Measurements from ENCODE around the gene BMP7.
"Not testable (repeated sequence)": the region's sequence is repeated elsewhere in the genome, so short reads cannot be mapped to it uniquely, and the experiment has no call there.

Gene BMP7

GRCh38 chr20:57163041-57163440 lies 103.4 kb downstream of the BMP7 start:
- no peak for DNase-seq

- no peak for DNase-seq
Observed at GRCh38 chr20:57162362-57162652, 104.1 kb downstream of the BMP7 start.

GRCh38 chr20:57161478-57162361 lies 104.7 kb downstream of the BMP7 start:
- no peak for DNase-seq

GRCh38 chr20:57160985-57161384 lies 105.5 kb downstream of the BMP7 start:
- DNase-seq, result no peak

GRCh38 chr20:57159945-57160610 lies 106.4 kb downstream of the BMP7 start:
- no peak for DNase-seq

GRCh38 chr20:57159193-57159851 lies 107.1 kb downstream of the BMP7 start:
- no peak for DNase-seq

GRCh38 chr20:57158474-57158873 lies 108.0 kb downstream of the BMP7 start:
- DNase-seq, result no peak

- DNase-seq, result not testable (repeated sequence)
Observed at GRCh38 chr20:57157787-57158186, 108.7 kb downstream of the BMP7 start.

- no peak for DNase-seq
Observed at GRCh38 chr20:57157106-57157691, 109.2 kb downstream of the BMP7 start.

GRCh38 chr20:57156011-57156729 lies 110.3 kb downstream of the BMP7 start:
- no peak for DNase-seq

- no peak for DNase-seq
Observed at GRCh38 chr20:57155415-57155814, 111.0 kb downstream of the BMP7 start.

GRCh38 chr20:57153238-57153905 lies 113.1 kb downstream of the BMP7 start:
- no peak for DNase-seq

- DNase-seq, result no peak
Observed at GRCh38 chr20:57152557-57152956, 113.9 kb downstream of the BMP7 start.

GRCh38 chr20:57150559-57150958 lies 115.9 kb downstream of the BMP7 start:
- DNase-seq, result no peak

GRCh38 chr20:57148263-57148662 lies 118.2 kb downstream of the BMP7 start:
- no peak for DNase-seq

- DNase-seq, result no peak
Observed at GRCh38 chr20:57147185-57147584, 119.3 kb downstream of the BMP7 start.

- no peak for DNase-seq
Observed at GRCh38 chr20:57146155-57146554, 120.3 kb downstream of the BMP7 start.

GRCh38 chr20:57145089-57145631 lies 121.3 kb downstream of the BMP7 start:
- no peak for DNase-seq

- DNase-seq, result no peak
Observed at GRCh38 chr20:57143173-57143572, 123.3 kb downstream of the BMP7 start.

- no peak for DNase-seq
Observed at GRCh38 chr20:57142667-57143066, 123.8 kb downstream of the BMP7 start.

GRCh38 chr20:57141492-57141891 lies 124.9 kb downstream of the BMP7 start:
- DNase-seq, result no peak

GRCh38 chr20:57140416-57140965 lies 126.0 kb downstream of the BMP7 start:
- DNase-seq, result no peak
